H1 (cell line): ENCODE measurements around the gene INHA. TPM values are rescaled to one million over a fixed set of nuclear protein-coding genes. Genes with fewer than 3 reads are reported as not detected.

ENCODE experiments used
- CTCF ChIA-PET: fragments of 300-600 bp; sonication (Branson Sonifier 250); formaldehyde crosslinking; loops from one replicate; lab custom pipeline; 2021; ENCODE audit not compliant: partially characterized antibody; lab: Charles Lee
- POLR2A ChIA-PET: fragments of 300-600 bp; sonication (Branson Sonifier 250); formaldehyde crosslinking; loops from one replicate; lab custom pipeline; 2021; ENCODE audit warnings: inconsistent platforms; ENCODE audit not compliant: partially characterized antibody; lab: Charles Lee
- DNase-seq, 2 experiments: peaks; one replicate each; pipeline versions ENCODE4 v3.0.0 to v3.0.0-alpha.2; 2010 to 2022; ENCODE audit warnings: low spot score in 2 of 2, low read depth in 1 of 2, mixed read lengths in 1 of 2
- FAIRE-seq: peaks from 2 replicates; lab custom pipeline; 2011; peaks lifted over from hg19 to GRCh38; lab: Jason Lieb, UNC
- H2AFZ ChIP-seq: 2 replicates; pipeline ENCODE4 v1.8.1; 2012; ENCODE audit warnings: low read length, inconsistent platforms
- H2AK5ac ChIP-seq: 2 replicates; pipeline ENCODE4 v1.6.1; 2013; ENCODE audit warnings: low read depth, low read length
- H2BK120ac ChIP-seq: replicated peaks from 2 replicates; pipeline ENCODE3; 2013; ENCODE audit warnings: low read depth, low read length, inconsistent platforms
- H2BK12ac ChIP-seq: 2 replicates; pipeline ENCODE4 v1.6.1; 2013; ENCODE audit warnings: low read depth, low read length
- H2BK15ac ChIP-seq: 2 replicates; pipeline ENCODE4 v1.6.1; 2013; ENCODE audit warnings: low read length
- H2BK20ac ChIP-seq: 2 replicates; pipeline ENCODE4 v1.6.1; 2013; ENCODE audit warnings: low read length
- H2BK5ac ChIP-seq: 2 replicates; pipeline ENCODE4 v1.6.1; 2013; ENCODE audit warnings: low read depth, low read length
- H3K14ac ChIP-seq: 2 replicates; pipeline ENCODE4 v1.6.1; 2013; ENCODE audit warnings: inconsistent platforms; ENCODE audit not compliant: insufficient read length
- H3K18ac ChIP-seq: 2 replicates; pipeline ENCODE4 v1.6.1; 2013; ENCODE audit warnings: low read length; ENCODE audit errors: extremely low read depth
- H3K23ac ChIP-seq: 2 replicates; pipeline ENCODE4 v1.6.1; 2013; ENCODE audit warnings: inconsistent platforms; ENCODE audit not compliant: insufficient read length
- H3K23me2 ChIP-seq: 2 replicates; pipeline ENCODE4 v1.6.1; 2013; ENCODE audit warnings: low read depth, low read length
- H3K27ac ChIP-seq: 2 replicates; pipeline ENCODE4 v1.6.1; 2011; ENCODE audit warnings: low read depth, low read length, inconsistent platforms
- H3K27me3 ChIP-seq, 4 experiments: replicated peaks in 1 of 4; 1 replicate in 1 of 4; 2 replicates in 3 of 4; pipeline versions ENCODE4 v1.6.1 to v1.8.1; 2011 to 2013; ENCODE audit warnings: low read length in 3 of 4, mild to moderate bottlenecking in 3 of 4, inconsistent platforms in 2 of 4, mixed read lengths in 2 of 4, moderate library complexity in 1 of 4; ENCODE audit not compliant: control insufficient read depth in 3 of 4, insufficient read depth in 3 of 4; ENCODE audit errors: extremely low read depth in 1 of 4
- H3K36me3 ChIP-seq, 4 experiments: 2 replicates each; pipeline versions ENCODE4 v1.6.1 to v1.8.1; 2011 to 2013; ENCODE audit warnings: mild to moderate bottlenecking in 4 of 4, low read length in 3 of 4, moderate library complexity in 2 of 4, control low read depth in 1 of 4, inconsistent platforms in 1 of 4; ENCODE audit not compliant: insufficient read depth in 4 of 4, control insufficient read depth in 2 of 4
- H3K4ac ChIP-seq: replicated peaks from 2 replicates; pipeline ENCODE3; 2013; ENCODE audit warnings: low read length, low read depth, mixed read lengths, inconsistent platforms; ENCODE audit not compliant: insufficient read length
- H3K4me1 ChIP-seq, 4 experiments: replicated peaks in 1 of 4; 1 replicate in 1 of 4; 2 replicates in 3 of 4; pipeline versions ENCODE4 v1.6.1 to v1.8.1; 2011 to 2013; ENCODE audit warnings: low read length in 3 of 4, inconsistent platforms in 2 of 4, mixed read lengths in 1 of 4; ENCODE audit not compliant: insufficient read depth in 4 of 4, control insufficient read depth in 3 of 4
- H3K4me2 ChIP-seq, 2 experiments: 2 replicates each; pipeline versions ENCODE4 v1.6.1 to v1.8.1; 2011 to 2013; ENCODE audit warnings: low read depth in 2 of 2, low read length in 2 of 2, control low read depth in 1 of 2, inconsistent platforms in 1 of 2, mild to moderate bottlenecking in 1 of 2; ENCODE audit not compliant: insufficient read depth in 1 of 2
- H3K4me3 ChIP-seq, 4 experiments: fragments of 200-600, 300-600 bp in 1 of 4; sonication (generic), shearing (Covaris generic), sonication (Bioruptor Twin) in 1 of 4; 2 replicates each; pipeline versions ENCODE4 v1.5.1 to v1.8.1; 2011 to 2016; ENCODE audit warnings: low read length in 4 of 4, low read depth in 3 of 4, control low read depth in 2 of 4, inconsistent platforms in 2 of 4, mild to moderate bottlenecking in 2 of 4, mixed read lengths in 1 of 4, moderate library complexity in 1 of 4; ENCODE audit not compliant: insufficient read depth in 2 of 4; ENCODE audit errors: extremely low read depth in 1 of 4
- H3K56ac ChIP-seq: replicated peaks from 2 replicates; pipeline ENCODE3; 2013; ENCODE audit warnings: low read depth, mild to moderate bottlenecking, mixed read lengths, low read length, inconsistent platforms; ENCODE audit not compliant: insufficient read length
- H3K79me1 ChIP-seq: 2 replicates; pipeline ENCODE4 v1.6.1; 2013; ENCODE audit warnings: low read depth, low read length, control low read depth
- H3K79me2 ChIP-seq, 2 experiments: 2 replicates each; pipeline versions ENCODE4 v1.6.1 to v1.8.1; 2012 to 2013; ENCODE audit warnings: low read length in 2 of 2, mild to moderate bottlenecking in 2 of 2, inconsistent platforms in 1 of 2; ENCODE audit not compliant: insufficient read depth in 2 of 2, control insufficient read depth in 1 of 2
- H3K9ac ChIP-seq, 4 experiments: replicated peaks in 1 of 4; 1 replicate in 1 of 4; 2 replicates in 3 of 4; pipeline versions ENCODE4 v1.6.1 to v1.8.1; 2011 to 2013; ENCODE audit warnings: low read depth in 3 of 4, low read length in 3 of 4, control low read depth in 2 of 4, mild to moderate bottlenecking in 2 of 4, moderate library complexity in 2 of 4, inconsistent platforms in 1 of 4; ENCODE audit errors: extremely low read depth in 1 of 4
- H3K9me3 ChIP-seq, 2 experiments: 2 replicates each; pipeline versions ENCODE4 v1.6.1 to v1.8.1; 2012 to 2013; ENCODE audit warnings: mild to moderate bottlenecking in 2 of 2, moderate library complexity in 2 of 2, control low read depth in 1 of 2, inconsistent platforms in 1 of 2, low read depth in 1 of 2, low read length in 1 of 2, mixed read lengths in 1 of 2; ENCODE audit not compliant: insufficient read depth in 2 of 2
- H4K20me1 ChIP-seq, 2 experiments: replicated peaks in 1 of 2; 2 replicates each; pipeline versions ENCODE3 to v1.8.1; 2011 to 2013; ENCODE audit warnings: inconsistent platforms in 2 of 2, low read length in 2 of 2, mild to moderate bottlenecking in 1 of 2; ENCODE audit not compliant: insufficient read depth in 2 of 2, control insufficient read depth in 1 of 2
- H4K5ac ChIP-seq: 2 replicates; pipeline ENCODE4 v1.6.1; 2013; ENCODE audit warnings: low read length, low read depth, mixed read lengths, inconsistent platforms; ENCODE audit not compliant: insufficient read length
- H4K8ac ChIP-seq: 2 replicates; pipeline ENCODE4 v1.8.0; 2013; ENCODE audit warnings: mild to moderate bottlenecking, moderate library complexity, low read length, inconsistent platforms; ENCODE audit not compliant: insufficient read depth; ENCODE audit errors: extremely low read depth
- H4K91ac ChIP-seq: replicated peaks from 2 replicates; pipeline ENCODE3; 2013; ENCODE audit warnings: low read length, mixed read lengths, inconsistent platforms; ENCODE audit not compliant: insufficient read length
- KDM4A ChIP-seq: IDR thresholded peaks from one replicate; pipeline ENCODE4 v1.7.1; 2012; ENCODE audit warnings: low read depth, mild to moderate bottlenecking, moderate library complexity, low read length, inconsistent platforms; ENCODE audit not compliant: severe bottlenecking
- TCF12 ChIP-seq: IDR thresholded peaks from 2 replicates; pipeline ENCODE4 v1.6.1; 2011; ENCODE audit warnings: low read depth, mild to moderate bottlenecking, low read length
- WGBS, 2 experiments: shearing (Covaris generic) in 1 of 2; methylation state at CpG; one replicate each; pipeline versions ENCODE4 v1.1.6 to v1.1.7; 2013 to 2015; ENCODE audit warnings: low lambda C conversion rate in 2 of 2, mixed read lengths in 2 of 2, inconsistent platforms in 1 of 2, low coverage in 1 of 2, missing lambda C conversion rate in 1 of 2; ENCODE audit not compliant: insufficient replicate concordance in 2 of 2, insufficient coverage in 1 of 2, insufficient read length in 1 of 2; ENCODE audit errors: extremely low coverage in 1 of 2, missing lambda C conversion rate in 1 of 2; 5-methylcytosine and 5-hydroxymethylcytosine counted together
- polyA plus RNA-seq, 7 experiments: library from polyadenylated mRNA; depleted of rRNA in 3 of 7; stranded (reverse) in 5 of 7; unstranded in 2 of 7; fragments of >200 nt in 5 of 7; fragments of 200-250 nt in 2 of 7; gene quantifications; 1 replicate in 5 of 7; 2 replicates in 1 of 7; 4 replicates in 1 of 7; pipeline versions ENCODE4 v1.2.1 to v1.2.3, GENCODE V29; 2011 to 2013; ENCODE audit warnings: missing spikeins in 2 of 7, mixed read lengths in 2 of 7
- total RNA-seq: library from RNA; stranded (reverse); fragmentation: NEBNext Ultra II Directional; extraction: Animal tissue kit (Norgen Biotek cat#: 25700); gene quantifications from 2 replicates; pipeline ENCODE4 v1.2.1, GENCODE V29; 2021
- TF ChIP-seq, protein P1 (sequence below): IDR thresholded peaks from 2 replicates; pipeline ENCODE4 v1.6.1; 2012; ENCODE audit warnings: low read length, inconsistent platforms

Gene INHA
- total and polyA plus RNA-seq, 2 of the 8 experiments (the other 6 are each of a cell fraction or from before 2014, with no cell fraction given) = 0.65 to 2.7 TPM

DNA sequence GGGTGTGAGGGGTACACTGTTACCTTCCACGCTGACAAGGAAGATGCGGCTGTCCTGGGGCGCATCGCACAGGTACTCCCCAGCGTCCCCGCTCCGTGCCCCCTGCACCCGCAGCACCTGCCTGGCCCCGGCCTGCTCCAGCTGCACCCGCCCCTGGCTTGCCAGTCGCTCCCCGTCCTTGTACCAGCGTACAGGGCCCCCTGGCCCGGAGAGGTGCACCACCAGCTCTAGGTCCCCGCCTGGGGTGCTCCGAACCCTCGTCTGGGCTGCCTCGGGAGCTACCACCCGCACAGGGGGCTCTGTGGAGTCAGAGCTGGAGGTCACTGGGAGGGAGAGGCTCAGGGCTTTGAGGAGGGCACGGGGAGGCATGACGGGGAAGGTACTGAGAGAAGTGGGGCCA is 14.8 kb upstream of the INHA start:
- Histone ChIP-seq H4K5ac (no peak overlapping the region), H2BK12ac (no peak overlapping the region), H2AK5ac (no peak overlapping the region), H2BK5ac (no peak overlapping the region), H3K27ac (no peak overlapping the region), H3K27me3 (peaks cover 0 to 14% (median 11%) of the 10 kb centered on the region in 4 experiments; a peak in 5 of 7 replicates), H2AFZ (no peak overlapping the region), H3K79me2 (no peaks in the 10 kb centered on the region), H3K23ac (no peak overlapping the region), H3K4me3 (no peak overlapping the region), H3K9me3 (no peaks in the 10 kb centered on the region), H3K23me2 (peaks cover 5% of the 10 kb centered on the region; the same call in 1 of the 2 replicates), H3K14ac (no peak overlapping the region), H3K18ac (no peak overlapping the region), H3K4me2 (no peak overlapping the region), H4K20me1 (peaks cover 0 to 5% of the 10 kb centered on the region in 2 experiments), H3K4ac (no peak overlapping the region), H3K79me1 (no peaks in the 10 kb centered on the region), H4K91ac (no peak overlapping the region), H3K36me3 (peaks cover 0 to 13% (median under 1%) of the 10 kb centered on the region in 4 experiments; a peak in 4 of 8 replicates), H2BK20ac (no peak overlapping the region), H2BK15ac (no peak overlapping the region), H3K9ac (no peak overlapping the region), H3K4me1 (peaks cover 0 to 35% (median 22%) of the 10 kb centered on the region in 4 experiments; a peak in 6 of 7 replicates), H4K8ac (no peak overlapping the region), H2BK120ac (no peak overlapping the region), H3K56ac (no peak overlapping the region)
- POLR2A ChIA-PET = interaction anchor here (0.9 to 17.5 kb wide), 5 partner anchors 9 to 71 kb away, joined by 3 to 293 read pairs (median 21); partner anchors contain the start of genes CHPF, INHA, OBSL1 and TMEM198
- CTCF ChIA-PET = interaction anchor here (1.5 to 19.7 kb wide), 9 partner anchors 7 to 154 kb away, joined by 5 to 293 read pairs (median 16); partner anchors contain the start of genes CHPF, STK11IP and TMEM198
- FAIRE-seq (no peak), DNase-seq (no peak)
- TF ChIP-seq TCF12 (no peak), KDM4A (no peak)
- TF ChIP-seq, protein P1, sequence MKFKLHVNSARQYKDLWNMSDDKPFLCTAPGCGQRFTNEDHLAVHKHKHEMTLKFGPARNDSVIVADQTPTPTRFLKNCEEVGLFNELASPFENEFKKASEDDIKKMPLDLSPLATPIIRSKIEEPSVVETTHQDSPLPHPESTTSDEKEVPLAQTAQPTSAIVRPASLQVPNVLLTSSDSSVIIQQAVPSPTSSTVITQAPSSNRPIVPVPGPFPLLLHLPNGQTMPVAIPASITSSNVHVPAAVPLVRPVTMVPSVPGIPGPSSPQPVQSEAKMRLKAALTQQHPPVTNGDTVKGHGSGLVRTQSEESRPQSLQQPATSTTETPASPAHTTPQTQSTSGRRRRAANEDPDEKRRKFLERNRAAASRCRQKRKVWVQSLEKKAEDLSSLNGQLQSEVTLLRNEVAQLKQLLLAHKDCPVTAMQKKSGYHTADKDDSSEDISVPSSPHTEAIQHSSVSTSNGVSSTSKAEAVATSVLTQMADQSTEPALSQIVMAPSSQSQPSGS = no peak
- WGBS, 2 experiments = 96% methylated on average over 18 of the region's 21 CpGs; no CpG with 5 or more reads in 1 of the 2 experiments
